Endothelial cell of umbilical vein (primary cell): ENCODE measurements around the gene BRSK2. TPM values are rescaled to one million over a fixed set of nuclear protein-coding genes. Genes with fewer than 3 reads are reported as not detected.

ENCODE experiments used
- BruUV-seq: library from RNA; stranded (reverse); fragments of 400-500 nt; replicated peaks from 2 replicates; lab custom pipeline; 2021; lab: Mats Ljungman, UMichigan
- CTCF ChIA-PET: fragments of 300-600, 350-600 bp; sonication (Branson Sonifier 250); formaldehyde crosslinking; loops from one replicate; lab custom pipeline; 2021; ENCODE audit warnings: antibody characterized with exemption, inconsistent platforms; lab: Charles Lee
- POLR2A ChIA-PET: fragments of 300-600, 350-600 bp; sonication (Branson Sonifier 250); formaldehyde crosslinking; loops from one replicate; lab custom pipeline; 2021; ENCODE audit warnings: antibody characterized with exemption, inconsistent platforms; lab: Charles Lee
- DNase-seq: peaks from one replicate; pipeline ENCODE4 v3.0.0-alpha.2; 2011; ENCODE audit warnings: low read depth, low spot score
- FAIRE-seq: peaks from 2 replicates; lab custom pipeline; 2011; peaks lifted over from hg19 to GRCh38; lab: Jason Lieb, UNC
- H2AFZ ChIP-seq: 2 replicates; pipeline ENCODE4 v1.6.0; 2012; ENCODE audit warnings: low read depth, low read length, control low read depth, inconsistent platforms
- H3K27ac ChIP-seq: 2 replicates; pipeline ENCODE4 v1.5.1; 2011; ENCODE audit warnings: low read depth, mild to moderate bottlenecking, control low read depth, low read length, moderate library complexity; ENCODE audit not compliant: insufficient read depth
- H3K27me3 ChIP-seq, 2 experiments: 2 replicates each; pipeline versions ENCODE4 v1.6.0 to v1.6.1; 2011; ENCODE audit warnings: low read length in 2 of 2, mixed read lengths in 1 of 2; ENCODE audit not compliant: control insufficient read depth in 2 of 2, insufficient read depth in 2 of 2
- H3K36me3 ChIP-seq, 2 experiments: 2 replicates in 1 of 2; 3 replicates in 1 of 2; pipeline ENCODE4 v1.5.1; 2011; ENCODE audit warnings: low read length in 2 of 2, mild to moderate bottlenecking in 1 of 2, moderate library complexity in 1 of 2; ENCODE audit not compliant: control insufficient read depth in 2 of 2, insufficient read depth in 2 of 2; ENCODE audit errors: extremely low read depth in 1 of 2
- H3K4me1 ChIP-seq: 3 replicates; pipeline ENCODE4 v1.5.1; 2011; ENCODE audit warnings: mild to moderate bottlenecking, low read length; ENCODE audit not compliant: control insufficient read depth, insufficient read depth; ENCODE audit errors: extremely low read depth
- H3K4me2 ChIP-seq: 2 replicates; pipeline ENCODE4 v1.6.1; 2011; ENCODE audit warnings: low read length, control low read depth, mixed read lengths; ENCODE audit not compliant: insufficient read depth
- H3K4me3 ChIP-seq, 3 experiments: fragments of 200-600 bp in 1 of 3; sonication (generic), shearing (Covaris generic) in 1 of 3; replicated peaks in 1 of 3; 2 replicates each; pipeline ENCODE4 v1.5.1; 2011 to 2016; ENCODE audit warnings: control low read depth in 3 of 3, low read length in 3 of 3, mild to moderate bottlenecking in 2 of 3, inconsistent platforms in 1 of 3, low read depth in 1 of 3, moderate library complexity in 1 of 3; ENCODE audit not compliant: insufficient read depth in 1 of 3
- H3K79me2 ChIP-seq: 2 replicates; pipeline ENCODE4 v1.6.0; 2012; ENCODE audit warnings: low read length, inconsistent platforms; ENCODE audit not compliant: control insufficient read depth, insufficient read depth
- H3K9ac ChIP-seq: replicated peaks from 2 replicates; pipeline ENCODE3; 2011; ENCODE audit warnings: low read length, control low read depth; ENCODE audit not compliant: insufficient read depth; ENCODE audit errors: extremely low read depth
- H3K9me1 ChIP-seq: replicated peaks from 3 replicates; pipeline ENCODE4 v1.6.0; 2011; ENCODE audit warnings: mild to moderate bottlenecking, low read length; ENCODE audit not compliant: control insufficient read depth, insufficient read depth; ENCODE audit errors: extremely low read depth
- H3K9me3 ChIP-seq: replicated peaks from 2 replicates; pipeline ENCODE4 v1.5.1; 2012; ENCODE audit warnings: low read length, inconsistent platforms; ENCODE audit not compliant: control insufficient read depth, insufficient read depth
- H4K20me1 ChIP-seq: replicated peaks from 2 replicates; pipeline ENCODE3; 2011; ENCODE audit warnings: mild to moderate bottlenecking, low read length; ENCODE audit not compliant: control insufficient read depth, insufficient read depth; ENCODE audit errors: extremely low read depth
- EZH2 ChIP-seq: IDR thresholded peaks from 2 replicates; pipeline ENCODE4 v1.6.1; 2012; ENCODE audit warnings: borderline replicate concordance, low read depth, mild to moderate bottlenecking, moderate library complexity, low read length, inconsistent platforms; ENCODE audit not compliant: severe bottlenecking
- FOS ChIP-seq: IDR thresholded peaks from 2 replicates; pipeline ENCODE4 v1.6.1; 2011; ENCODE audit warnings: mild to moderate bottlenecking, low read length, moderate library complexity, borderline replicate concordance; ENCODE audit not compliant: insufficient read depth
- GATA2 ChIP-seq: IDR thresholded peaks from 2 replicates; pipeline ENCODE4 v1.7.0; 2011; ENCODE audit warnings: low read depth, mild to moderate bottlenecking, moderate library complexity, mixed read lengths, low read length; ENCODE audit not compliant: insufficient read length, insufficient read depth
- JUN ChIP-seq: IDR thresholded peaks from 2 replicates; pipeline ENCODE4 v1.6.1; 2011; ENCODE audit warnings: borderline replicate concordance, low read depth; ENCODE audit not compliant: insufficient read length, insufficient read depth
- MYC ChIP-seq: IDR thresholded peaks from one replicate; pipeline ENCODE4 v1.6.1; 2011; ENCODE audit warnings: mild to moderate bottlenecking, low read depth, low read length
- POLR2A ChIP-seq: IDR thresholded peaks from 2 replicates; pipeline ENCODE4 v1.6.1; 2012; ENCODE audit warnings: low read depth, mild to moderate bottlenecking, control low read depth, low read length
- POLR2AphosphoS5 ChIP-seq: IDR thresholded peaks from 2 replicates; pipeline ENCODE4 v1.6.1; 2012; ENCODE audit warnings: low read depth, mild to moderate bottlenecking, control low read depth, low read length, moderate library complexity; ENCODE audit not compliant: insufficient read depth
- dilution Hi-C: fragments of 300-500 bp; cut with MboI; formaldehyde crosslinking; loops from one replicate; pipeline ENCODE4 v1.15.0; 2019; ENCODE audit warnings: low sequenced_read_pairs; ENCODE audit not compliant: extremely low pct_ligation_motif_present
- intact Hi-C: fragments of 100-400 bp; cut with micrococcal nuclease; formaldehyde crosslinking; loops from one replicate; pipeline ENCODE4 v1.10.0; 2022
- polyA plus RNA-seq, 4 experiments: library from polyadenylated mRNA; depleted of rRNA in 3 of 4; stranded (reverse) in 3 of 4; unstranded in 1 of 4; fragments of >200 nt; gene quantifications; 2 replicates each; pipeline versions ENCODE4 v1.2.1 to v1.2.3, GENCODE V29; 2011 to 2012; ENCODE audit warnings: missing spikeins in 1 of 4
- total RNA-seq: library from RNA; stranded (reverse); gene quantifications from 2 replicates; pipeline ENCODE4 v1.2.3, GENCODE V29; 2021
- TF ChIP-seq, protein P1 (sequence below): IDR thresholded peaks from 2 replicates; pipeline ENCODE4 v1.6.1; 2011; ENCODE audit not compliant: insufficient read depth, insufficient read length
- TF ChIP-seq, protein P2 (sequence below), 2 donors: IDR thresholded peaks; 1 replicate in 1 of 2; 2 replicates in 1 of 2; pipeline ENCODE4 v1.5.1; 2011; ENCODE audit warnings: low read length in 2 of 2, mild to moderate bottlenecking in 2 of 2, moderate library complexity in 2 of 2, control low read depth in 1 of 2, inconsistent platforms in 1 of 2, low read depth in 1 of 2; ENCODE audit not compliant: insufficient read depth in 1 of 2; ENCODE audit errors: extremely low read depth in 1 of 2

BRSK2 gene
- total and polyA plus RNA-seq, 2 donors (not counting 3 experiments of a cell fraction or from before 2014, with no cell fraction given) = 0.08 to 0.20 TPM

DNA sequence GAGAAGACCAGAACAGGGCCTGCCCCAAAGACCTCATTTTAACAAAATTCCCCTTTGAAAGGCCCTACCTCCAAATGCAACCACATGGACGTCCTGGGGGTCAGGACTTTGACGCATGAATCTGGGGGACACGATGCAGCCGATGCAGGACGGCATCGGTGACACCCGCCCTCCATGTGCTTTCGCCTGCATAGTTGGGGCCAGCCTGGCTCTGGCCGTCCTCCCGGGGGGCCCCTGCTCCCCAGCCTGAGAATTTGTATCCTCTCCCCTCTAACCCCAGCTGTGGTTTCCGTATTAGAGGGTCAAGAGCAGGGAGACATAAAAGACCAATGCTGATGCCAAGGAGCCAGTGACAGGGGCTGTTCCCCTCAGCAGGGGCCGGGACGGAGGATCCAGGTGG is 18.4 kb upstream of the BRSK2 start:
- no peaks in the 10 kb centered on the region for H3K9me3 ChIP-seq
- TF ChIP-seq POLR2A (no peak), GATA2 (no peak), FOS (no peak), POLR2AphosphoS5 (no peak), MYC (no peak), EZH2 (no peak)
- TF ChIP-seq, protein P1, sequence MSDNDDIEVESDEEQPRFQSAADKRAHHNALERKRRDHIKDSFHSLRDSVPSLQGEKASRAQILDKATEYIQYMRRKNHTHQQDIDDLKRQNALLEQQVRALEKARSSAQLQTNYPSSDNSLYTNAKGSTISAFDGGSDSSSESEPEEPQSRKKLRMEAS = no peak
- H3K4me3 ChIP-seq = no peak overlapping the region
- H3K9me1 ChIP-seq = no peaks in the 10 kb centered on the region
- POLR2A ChIA-PET = no interaction called here
- no peak overlapping the region for H3K27ac ChIP-seq
- H4K20me1 ChIP-seq = no peaks in the 10 kb centered on the region
- no peaks in the 10 kb centered on the region for H3K36me3 ChIP-seq
- H3K4me2 ChIP-seq = no peak overlapping the region
- CTCF ChIA-PET = no interaction called here
- H3K79me2 ChIP-seq = no peaks in the 10 kb centered on the region
- DNase-seq (no peak), FAIRE-seq (no peak)
- dilution Hi-C loops = no loop called here
- H3K9ac ChIP-seq = no peak overlapping the region
- no peaks in the 10 kb centered on the region for H3K4me1 ChIP-seq
- H3K27me3 ChIP-seq = no peaks in the 10 kb centered on the region
- intact Hi-C loops = no loop called here
- no TSS peak for BruUV-seq
- H2AFZ ChIP-seq = no peak overlapping the region

DNA sequence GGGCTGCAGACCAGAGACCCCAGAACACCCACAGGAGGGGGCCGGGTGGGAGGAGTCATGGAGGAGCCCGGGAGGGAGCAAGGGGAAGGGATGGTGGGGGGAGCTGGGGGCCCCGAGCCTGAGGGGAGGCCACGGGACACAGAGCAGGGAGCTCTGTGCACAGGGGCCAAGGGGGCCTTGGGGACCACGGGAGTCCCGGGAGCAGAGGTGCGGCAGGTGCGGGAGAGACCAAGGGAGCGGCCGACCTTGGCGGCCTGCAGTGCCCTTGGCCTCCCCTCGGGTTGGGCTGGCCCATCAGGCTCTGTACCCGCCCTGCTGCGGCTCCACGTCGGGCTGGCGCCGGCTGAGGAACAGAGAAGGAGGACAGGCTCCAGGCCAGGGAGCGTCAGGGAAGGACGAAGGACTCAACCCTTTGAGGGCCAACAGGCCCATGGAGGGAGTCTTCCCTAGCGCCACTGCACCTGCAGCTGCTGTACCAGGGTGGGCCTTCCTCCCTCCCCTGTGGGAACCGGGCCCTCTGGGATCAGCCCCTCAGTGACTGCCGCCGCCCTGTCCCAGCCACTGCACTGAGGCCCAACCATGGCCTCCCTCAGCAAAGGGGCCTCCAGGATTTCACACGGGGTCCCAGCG is 17.8 kb upstream of the BRSK2 start:
- intact Hi-C loops = no loop called here
- no TSS peak for BruUV-seq
- Histone ChIP-seq H3K36me3 (no peaks in the 10 kb centered on the region), H3K27me3 (no peaks in the 10 kb centered on the region), H3K9me3 (no peaks in the 10 kb centered on the region), H3K27ac (no peak overlapping the region), H3K9me1 (no peaks in the 10 kb centered on the region), H4K20me1 (no peaks in the 10 kb centered on the region), H3K4me3 (no peak overlapping the region), H3K9ac (no peak overlapping the region), H3K79me2 (no peaks in the 10 kb centered on the region), H3K4me2 (no peak overlapping the region), H2AFZ (no peak overlapping the region), H3K4me1 (no peaks in the 10 kb centered on the region)
- DNase-seq (no peak), FAIRE-seq (no peak)
- ChIA-PET POLR2A (no interaction called here), CTCF (no interaction called here)
- TF ChIP-seq MYC (no peak), POLR2A (no peak), GATA2 (no peak), FOS (no peak), JUN (no peak), POLR2AphosphoS5 (no peak), EZH2 (no peak)
- TF ChIP-seq, protein P2, sequence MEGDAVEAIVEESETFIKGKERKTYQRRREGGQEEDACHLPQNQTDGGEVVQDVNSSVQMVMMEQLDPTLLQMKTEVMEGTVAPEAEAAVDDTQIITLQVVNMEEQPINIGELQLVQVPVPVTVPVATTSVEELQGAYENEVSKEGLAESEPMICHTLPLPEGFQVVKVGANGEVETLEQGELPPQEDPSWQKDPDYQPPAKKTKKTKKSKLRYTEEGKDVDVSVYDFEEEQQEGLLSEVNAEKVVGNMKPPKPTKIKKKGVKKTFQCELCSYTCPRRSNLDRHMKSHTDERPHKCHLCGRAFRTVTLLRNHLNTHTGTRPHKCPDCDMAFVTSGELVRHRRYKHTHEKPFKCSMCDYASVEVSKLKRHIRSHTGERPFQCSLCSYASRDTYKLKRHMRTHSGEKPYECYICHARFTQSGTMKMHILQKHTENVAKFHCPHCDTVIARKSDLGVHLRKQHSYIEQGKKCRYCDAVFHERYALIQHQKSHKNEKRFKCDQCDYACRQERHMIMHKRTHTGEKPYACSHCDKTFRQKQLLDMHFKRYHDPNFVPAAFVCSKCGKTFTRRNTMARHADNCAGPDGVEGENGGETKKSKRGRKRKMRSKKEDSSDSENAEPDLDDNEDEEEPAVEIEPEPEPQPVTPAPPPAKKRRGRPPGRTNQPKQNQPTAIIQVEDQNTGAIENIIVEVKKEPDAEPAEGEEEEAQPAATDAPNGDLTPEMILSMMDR (IDR thresholded peaks at IDR 0.05; ENCODE audit: extremely low read depth in 1 of 2, insufficient read depth in 1 of 2, low read depth in 1 of 2, low read length in 2 of 2) = no peak
- TF ChIP-seq, protein P1 = no peak
- dilution Hi-C loops = no loop called here
